Skin epidermis (tissue), 12 donors: ENCODE measurements around the gene MUC2.

Experiments used
- H3K27ac ChIP-seq, 21 experiments: fragments of 200-600 bp; sonication (generic) in 11 of 21; one replicate each; pipeline ENCODE4 v1.5.0; 2020; ENCODE audit warnings: mild to moderate bottlenecking in 3 of 21, inconsistent platforms in 2 of 21, moderate library complexity in 2 of 21
- H3K4me3 ChIP-seq, 7 experiments: fragments of 200-600 bp; sonication (generic) in 2 of 7; one replicate each; pipeline ENCODE4 v1.5.0; 2020; ENCODE audit warnings: inconsistent platforms in 2 of 7, mild to moderate bottlenecking in 2 of 7, moderate library complexity in 1 of 7

Gene MUC2

GRCh38 chr11:1035577-1036283 is 38.9 kb upstream of the MUC2 start:
- no peak overlapping the region for H3K27ac ChIP-seq
- H3K4me3 ChIP-seq = no peak overlapping the region

GRCh38 chr11:1036303-1036923 is 38.3 kb upstream of the MUC2 start, which contains the start of gene MUC6:
Gene MUC6 (minus strand): TSS chr11:1036718. CDS start chr11:1036655, 63 bp downstream.
- H3K27ac ChIP-seq = no peak within 1 kb of the TSS
- H3K4me3 ChIP-seq = no peak within 1 kb of the TSS

- Histone ChIP-seq H3K4me3 (no peak overlapping the region), H3K27ac (no peak overlapping the region)
These were observed 37.7 kb upstream of the MUC2 start for GRCh38 chr11:1036931-1037330.

- no peak overlapping the region for H3K4me3 ChIP-seq
- H3K27ac ChIP-seq = no peak overlapping the region
These were observed 37.1 kb upstream of the MUC2 start for GRCh38 chr11:1037506-1038055.

GRCh38 chr11:1038361-1038760 is 36.3 kb upstream of the MUC2 start:
- no peak overlapping the region for H3K27ac ChIP-seq
- H3K4me3 ChIP-seq = no peak overlapping the region

GRCh38 chr11:1038921-1039320 is 35.8 kb upstream of the MUC2 start:
- Histone ChIP-seq H3K27ac (no peak overlapping the region), H3K4me3 (no peak overlapping the region)

- no peak overlapping the region for H3K27ac ChIP-seq
- no peak overlapping the region for H3K4me3 ChIP-seq
These were observed 34.9 kb upstream of the MUC2 start for GRCh38 chr11:1039481-1040427.

- Histone ChIP-seq H3K27ac (no peak overlapping the region), H3K4me3 (no peak overlapping the region)
These were observed 34.1 kb upstream of the MUC2 start for GRCh38 chr11:1040428-1041148.

- no peak overlapping the region for H3K27ac ChIP-seq
- no peak overlapping the region for H3K4me3 ChIP-seq
These were observed 33.6 kb upstream of the MUC2 start for GRCh38 chr11:1041149-1041467.

- Histone ChIP-seq H3K27ac (no peak overlapping the region), H3K4me3 (no peak overlapping the region)
These were observed 33.2 kb upstream of the MUC2 start for GRCh38 chr11:1041471-1041870.

- Histone ChIP-seq H3K4me3 (no peak overlapping the region), H3K27ac (no peak overlapping the region)
These were observed 32.6 kb upstream of the MUC2 start for GRCh38 chr11:1041936-1042608.

GRCh38 chr11:1042626-1043562 is 31.8 kb upstream of the MUC2 start:
- H3K4me3 ChIP-seq = no peak overlapping the region
- H3K27ac ChIP-seq = no peak overlapping the region

- H3K27ac ChIP-seq = no peak overlapping the region
- no peak overlapping the region for H3K4me3 ChIP-seq
These were observed 31.0 kb upstream of the MUC2 start for GRCh38 chr11:1043563-1044096.

- H3K27ac ChIP-seq = no peak overlapping the region
- no peak overlapping the region for H3K4me3 ChIP-seq
These were observed 30.5 kb upstream of the MUC2 start for GRCh38 chr11:1044160-1044559.

GRCh38 chr11:1047595-1048156 is 27.0 kb upstream of the MUC2 start:
- H3K27ac ChIP-seq = no peak overlapping the region
- H3K4me3 ChIP-seq = no peak overlapping the region

- Histone ChIP-seq H3K4me3 (no peak overlapping the region), H3K27ac (no peak overlapping the region)
These were observed 26.2 kb upstream of the MUC2 start for GRCh38 chr11:1048375-1049070.

GRCh38 chr11:1049071-1049405 is 25.6 kb upstream of the MUC2 start:
- no peak overlapping the region for H3K27ac ChIP-seq
- no peak overlapping the region for H3K4me3 ChIP-seq
